ENCODE data around the gene TAF11. TPM values are rescaled to one million over a fixed set of nuclear protein-coding genes. Genes with fewer than 3 reads are reported as not detected.
"Not testable (repeated sequence)": the region's sequence is repeated elsewhere in the genome, so short reads cannot be mapped to it uniquely, and the experiment has no call there.

TAF11 gene
- total RNA-seq, 2 experiments from 2014 or later: 29.4 to 32.2 TPM

DNA sequence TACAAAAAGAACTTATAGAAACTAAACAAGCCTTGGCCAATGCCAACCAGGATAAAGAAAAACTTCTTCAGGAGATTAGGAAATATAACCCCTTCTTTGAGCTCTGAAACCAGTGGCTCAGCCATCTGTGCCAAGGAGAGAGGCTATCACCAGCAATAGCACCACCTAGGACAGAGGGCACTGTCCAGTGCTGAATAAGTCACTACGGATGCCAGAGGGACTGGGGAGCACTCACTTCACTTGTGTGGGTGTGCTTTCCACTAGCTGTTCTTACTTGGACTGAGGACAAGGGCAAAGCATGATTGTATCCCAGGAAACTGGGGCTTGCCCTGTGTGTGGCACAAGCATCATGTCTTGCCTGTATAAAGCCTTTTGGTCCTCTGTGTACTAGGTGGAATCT is 15.5 kb downstream of the TAF11 start:
- DNase-seq: no peak
- no peak for ATAC-seq
- H3K4me3 Mint-ChIP-seq: no peak overlapping the region
- H3K27ac Mint-ChIP-seq: no peak overlapping the region
- H3K27me3 Mint-ChIP-seq: no peaks in the 10 kb centered on the region
- H3K9me3 Mint-ChIP-seq (ENCODE audit: low read depth): no peaks in the 10 kb centered on the region
- H3K36me3 Mint-ChIP-seq: peaks cover 14% of the 10 kb centered on the region
- H3K4me1 Mint-ChIP-seq: no peaks in the 10 kb centered on the region
- CTCF ChIA-PET: no interaction called here

DNA sequence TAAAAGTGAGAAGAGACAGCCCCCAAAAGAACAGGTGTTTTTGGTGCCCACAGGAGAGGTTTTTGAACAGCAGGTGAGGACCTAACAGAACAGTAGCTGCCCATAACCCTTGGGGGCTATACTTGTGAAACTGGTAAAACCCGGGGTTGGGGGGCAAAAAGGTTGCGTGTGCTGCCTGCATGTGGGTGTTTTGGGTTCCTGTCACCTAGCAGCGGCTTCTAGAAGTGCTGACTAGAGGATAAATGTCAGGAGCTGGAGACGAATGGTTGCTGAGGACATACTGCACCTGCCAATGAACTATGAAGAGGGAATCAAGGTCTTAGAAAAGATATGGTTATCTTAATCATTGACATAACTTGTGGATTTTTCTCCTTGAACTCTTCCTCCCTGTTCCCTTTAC is 16.0 kb downstream of the TAF11 start:
- Mint-ChIP-seq H3K9me3 (ENCODE audit: low read depth) (no peaks in the 10 kb centered on the region), H3K27me3 (no peaks in the 10 kb centered on the region), H3K4me3 (no peak overlapping the region), H3K4me1 (no peaks in the 10 kb centered on the region), H3K27ac (no peak overlapping the region), H3K36me3 (peaks cover 14% of the 10 kb centered on the region)
- CTCF ChIA-PET: no interaction called here
- ATAC-seq (no peak), DNase-seq (no peak)

DNA sequence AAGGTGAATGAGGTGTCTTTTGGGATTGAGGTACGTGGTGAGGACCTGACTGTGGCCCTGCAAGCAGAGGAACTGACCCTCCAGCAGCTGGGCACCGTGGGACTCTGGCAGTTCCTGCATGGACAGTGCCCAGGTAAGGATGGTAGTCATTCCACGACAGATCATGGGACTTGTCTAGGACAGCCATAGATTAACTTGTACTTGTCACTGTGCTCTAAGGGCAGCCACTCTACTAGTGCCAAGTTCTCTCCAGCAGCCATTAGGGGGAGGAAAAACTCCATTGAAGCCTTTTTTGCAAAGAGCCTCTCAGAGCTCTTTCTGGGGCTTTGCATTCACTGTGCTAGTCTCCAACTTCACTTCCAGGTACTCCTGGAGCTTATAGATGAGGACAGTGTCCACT is 20.4 kb downstream of the TAF11 start:
- ATAC-seq (no peak), DNase-seq (no peak)
- H3K36me3 Mint-ChIP-seq: peaks cover 9% of the 10 kb centered on the region
- CTCF ChIA-PET: interaction anchor here (1.6 kb wide), 1 partner anchor 338 kb away, joined by 3 read pairs; no protein-coding TSS in a partner anchor
- no peak overlapping the region for H3K27ac Mint-ChIP-seq
- no peaks in the 10 kb centered on the region for H3K4me1 Mint-ChIP-seq
- no peak overlapping the region for H3K4me3 Mint-ChIP-seq
- H3K27me3 Mint-ChIP-seq: no peaks in the 10 kb centered on the region
- H3K9me3 Mint-ChIP-seq (ENCODE audit: low read depth): no peaks in the 10 kb centered on the region

DNA sequence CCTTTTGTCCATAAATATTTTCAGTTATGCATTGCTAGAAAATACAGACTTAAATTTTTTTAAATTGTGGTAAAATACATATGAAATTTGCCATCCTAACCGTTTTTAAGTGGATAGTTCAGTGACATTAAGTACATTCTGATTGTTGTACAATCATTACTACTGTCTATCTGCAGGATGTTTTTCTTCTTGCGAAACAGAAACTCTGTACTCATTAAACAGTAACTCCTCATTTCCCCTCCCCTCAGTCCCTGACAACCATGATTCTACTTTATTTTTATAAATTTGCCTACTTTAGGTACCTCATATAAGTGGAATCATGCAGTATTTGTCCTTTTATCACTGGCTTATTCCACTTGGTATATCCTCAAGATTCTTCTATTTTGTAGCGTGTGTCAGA is 21.3 kb downstream of the TAF11 start:
- Mint-ChIP-seq H3K27me3 (no peaks in the 10 kb centered on the region), H3K36me3 (peaks cover 9% of the 10 kb centered on the region), H3K4me1 (no peaks in the 10 kb centered on the region), H3K4me3 (no peak overlapping the region), H3K9me3 (ENCODE audit: low read depth) (no peaks in the 10 kb centered on the region), H3K27ac (no peak overlapping the region)
- ATAC-seq (no peak), DNase-seq (no peak)
- CTCF ChIA-PET: no interaction called here

DNA sequence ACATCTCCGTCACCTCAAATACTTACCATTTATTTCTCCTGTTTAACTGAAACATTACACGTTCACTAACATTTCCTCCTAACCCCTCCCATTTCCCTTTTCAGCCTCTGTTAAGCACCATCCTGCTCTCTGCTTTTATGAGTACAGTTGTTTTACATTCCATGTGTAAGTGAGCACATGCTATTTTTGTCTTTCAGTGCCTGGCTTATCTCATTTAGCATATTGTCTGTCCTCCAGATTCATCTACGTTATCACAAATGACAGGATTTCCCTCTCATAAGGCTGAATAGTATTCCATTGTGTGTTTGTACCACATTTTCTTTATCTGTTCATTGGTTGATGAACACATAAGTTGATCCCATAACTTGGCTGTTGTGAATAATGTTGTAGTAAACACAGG is 22.7 kb downstream of the TAF11 start:
- Mint-ChIP-seq H3K9me3 (ENCODE audit: low read depth) (no peaks in the 10 kb centered on the region), H3K4me1 (no peaks in the 10 kb centered on the region), H3K4me3 (no peak overlapping the region), H3K27me3 (no peaks in the 10 kb centered on the region), H3K27ac (no peak overlapping the region), H3K36me3 (peaks cover 9% of the 10 kb centered on the region)
- ATAC-seq (no peak), DNase-seq (no peak)
- CTCF ChIA-PET: no interaction called here

DNA sequence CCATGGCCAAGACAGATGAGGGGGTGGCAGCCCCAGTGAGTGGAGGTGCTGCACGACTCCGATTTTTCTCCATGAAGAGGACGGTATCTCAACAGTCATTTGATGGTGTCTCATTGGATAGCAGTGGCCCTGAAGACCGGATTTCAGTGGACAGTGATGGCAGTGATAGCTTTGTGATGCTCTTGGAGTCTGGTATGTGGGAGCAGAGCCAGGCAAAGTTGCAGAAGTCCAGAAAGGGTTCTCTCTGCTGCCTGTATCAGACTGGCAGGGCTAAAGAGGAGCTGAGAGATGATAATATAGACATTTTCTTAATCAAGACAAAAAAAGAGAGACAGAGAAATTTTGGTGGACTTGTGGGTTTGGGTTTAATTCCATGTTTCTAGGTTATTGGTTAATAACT is 23.8 kb downstream of the TAF11 start:
- Mint-ChIP-seq H3K4me1 (no peaks in the 10 kb centered on the region), H3K36me3 (peaks cover 12% of the 10 kb centered on the region), H3K27ac (no peak overlapping the region), H3K4me3 (no peak overlapping the region), H3K27me3 (no peaks in the 10 kb centered on the region), H3K9me3 (ENCODE audit: low read depth) (no peaks in the 10 kb centered on the region)
- ATAC-seq (no peak), DNase-seq (no peak)
- CTCF ChIA-PET: no interaction called here

DNA sequence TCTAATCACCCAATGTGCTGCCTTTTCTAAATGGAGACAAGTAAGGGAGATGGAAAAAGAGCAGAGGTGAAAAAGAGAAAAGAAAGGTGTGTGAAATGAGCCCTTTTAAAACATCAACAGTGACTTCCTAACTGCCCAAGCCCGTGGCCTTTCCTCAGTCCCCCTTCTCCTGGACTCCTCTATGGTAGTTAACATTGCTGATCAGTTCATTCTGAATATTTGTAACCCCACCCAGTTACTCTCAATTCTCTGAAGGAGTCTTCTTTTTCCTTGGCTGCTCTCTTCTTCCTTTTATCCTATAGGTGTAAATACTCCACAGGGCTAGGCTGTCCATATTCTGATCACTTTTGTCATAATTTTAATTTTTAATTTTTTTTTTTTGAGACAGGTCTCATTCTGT is 27.1 kb downstream of the TAF11 start:
- CTCF ChIA-PET: no interaction called here
- no peaks in the 10 kb centered on the region for H3K4me1 Mint-ChIP-seq
- peaks cover 16% of the 10 kb centered on the region for H3K36me3 Mint-ChIP-seq
- ATAC-seq (no peak), DNase-seq (no peak)
- H3K4me3 Mint-ChIP-seq: no peak overlapping the region
- H3K27ac Mint-ChIP-seq: no peak overlapping the region
- no peaks in the 10 kb centered on the region for H3K9me3 Mint-ChIP-seq (ENCODE audit: low read depth)
- no peaks in the 10 kb centered on the region for H3K27me3 Mint-ChIP-seq

DNA sequence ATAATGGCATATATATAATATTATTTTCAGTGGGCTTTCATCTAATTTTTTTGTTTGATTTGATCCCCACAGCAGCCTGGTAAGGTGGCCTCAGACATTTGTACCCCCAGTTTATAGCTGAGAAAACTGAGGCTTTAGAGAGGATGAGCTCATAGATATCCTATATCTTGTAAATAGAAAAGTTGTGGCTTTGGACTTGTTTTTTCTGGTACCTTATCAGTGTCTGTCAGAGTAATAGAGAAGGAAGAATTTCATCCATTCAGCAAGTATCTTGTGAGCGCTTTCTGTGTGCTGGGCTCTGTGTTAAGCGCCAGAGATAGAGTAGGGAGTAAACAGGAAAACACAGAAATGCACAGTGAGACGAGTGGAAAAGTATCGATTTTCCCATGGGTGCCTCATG is 27.9 kb downstream of the TAF11 start:
- CTCF ChIA-PET: interaction anchor here (0.6 kb wide), 1 partner anchor 345 kb away, joined by 4 read pairs; no protein-coding TSS in a partner anchor

DNA sequence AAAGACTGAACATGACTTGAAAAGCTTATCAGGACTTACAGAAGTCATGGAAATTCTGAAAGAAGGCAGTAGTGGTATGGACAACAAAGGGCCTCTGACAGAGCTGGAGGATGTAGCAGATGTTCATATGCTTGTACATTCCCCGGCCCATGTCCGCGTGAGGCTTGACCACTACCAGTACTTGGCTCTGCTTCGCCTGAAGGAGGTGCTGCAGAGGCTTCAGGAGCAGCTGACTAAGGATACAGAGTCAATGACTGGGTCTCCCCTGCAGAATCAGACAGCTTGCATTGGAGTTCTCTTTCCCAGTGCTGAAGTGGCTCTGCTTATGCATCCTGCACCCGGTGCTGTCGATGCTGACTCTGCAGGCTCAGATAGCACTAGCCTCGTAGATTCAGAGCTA is 29.2 kb downstream of the TAF11 start:
- Mint-ChIP-seq H3K9me3 (ENCODE audit: low read depth) (no peaks in the 10 kb centered on the region), H3K27me3 (no peaks in the 10 kb centered on the region), H3K36me3 (peaks cover 9% of the 10 kb centered on the region), H3K4me1 (no peaks in the 10 kb centered on the region), H3K4me3 (no peak overlapping the region), H3K27ac (no peak overlapping the region)
- DNase-seq (no peak), ATAC-seq (no peak)
- CTCF ChIA-PET: no interaction called here

More for the DNA sequence above, 27.9 kb downstream of the TAF11 start:
- H3K36me3 Mint-ChIP-seq: peaks cover 14% of the 10 kb centered on the region
- H3K27me3 Mint-ChIP-seq: no peaks in the 10 kb centered on the region
- ATAC-seq (no peak), DNase-seq (no peak)
- no peaks in the 10 kb centered on the region for H3K4me1 Mint-ChIP-seq
- H3K27ac Mint-ChIP-seq: no peak overlapping the region
- H3K4me3 Mint-ChIP-seq: no peak overlapping the region
- no peaks in the 10 kb centered on the region for H3K9me3 Mint-ChIP-seq (ENCODE audit: low read depth)

DNA sequence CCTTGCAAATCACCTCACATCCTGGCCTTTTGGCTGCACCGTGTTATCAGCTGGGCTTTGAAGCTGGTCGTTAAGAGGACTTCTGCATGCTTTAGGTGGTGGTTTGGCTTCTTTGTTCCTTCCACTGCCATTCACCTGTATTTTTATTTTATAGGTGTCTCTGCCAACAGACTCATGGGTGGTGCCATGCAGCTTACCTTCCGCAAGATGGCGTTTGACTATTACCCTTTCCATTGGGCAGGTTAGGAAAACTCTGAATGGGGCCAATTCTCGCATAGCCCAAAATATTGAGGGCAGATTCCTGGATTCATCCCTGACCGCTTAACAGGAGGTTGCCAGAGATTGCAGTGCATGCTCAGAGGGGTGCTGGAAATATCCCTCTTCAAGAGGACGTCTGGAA is 32.4 kb downstream of the TAF11 start:
- peaks cover 9% of the 10 kb centered on the region for H3K36me3 Mint-ChIP-seq
- ATAC-seq (no peak), DNase-seq (no peak)
- H3K4me3 Mint-ChIP-seq: no peak overlapping the region
- CTCF ChIA-PET: no interaction called here
- no peaks in the 10 kb centered on the region for H3K9me3 Mint-ChIP-seq (ENCODE audit: low read depth)
- H3K4me1 Mint-ChIP-seq: no peaks in the 10 kb centered on the region
- H3K27ac Mint-ChIP-seq: no peak overlapping the region
- no peaks in the 10 kb centered on the region for H3K27me3 Mint-ChIP-seq

DNA sequence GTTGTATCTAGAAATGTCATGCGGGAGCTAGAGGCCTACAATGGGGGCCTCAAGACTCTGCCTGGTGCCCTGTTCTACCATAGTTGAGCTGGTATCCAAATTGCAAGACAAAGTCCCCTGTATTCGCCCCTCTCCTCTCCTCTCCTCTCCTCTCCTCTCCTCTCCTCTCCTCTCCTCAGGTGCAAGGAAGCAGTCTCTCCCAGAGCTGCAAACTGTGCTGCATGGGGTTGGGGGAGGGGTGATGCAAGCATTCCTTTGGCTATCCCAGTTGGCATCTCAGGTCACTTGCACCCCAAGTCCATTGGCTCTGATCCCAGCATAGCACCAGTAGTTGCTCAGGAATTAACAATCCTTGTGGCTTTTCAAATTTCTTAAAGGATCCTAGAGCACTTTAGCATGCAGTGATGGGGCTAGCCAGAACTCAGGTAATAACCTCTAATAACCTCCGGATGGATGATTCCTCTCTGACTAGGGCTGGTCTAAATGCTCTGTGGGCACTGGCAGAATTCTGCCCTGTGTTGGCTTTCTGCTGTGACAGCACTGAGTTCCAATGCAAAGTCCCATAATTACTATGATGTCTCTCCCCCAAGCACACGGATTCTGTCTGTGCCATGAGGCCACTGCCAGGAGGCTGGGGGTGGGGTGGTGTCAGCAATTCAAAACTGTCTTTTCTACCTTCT is 35.3 kb downstream of the TAF11 start:
- no peak for DNase-seq
- Mint-ChIP-seq H3K4me1 (no peaks in the 10 kb centered on the region), H3K9me3 (ENCODE audit: low read depth) (no peaks in the 10 kb centered on the region), H3K27me3 (no peaks in the 10 kb centered on the region), H3K4me3 (no peak overlapping the region), H3K36me3 (peaks cover 5% of the 10 kb centered on the region), H3K27ac (no peak overlapping the region)
- CTCF ChIA-PET: interaction anchor here (0.6 kb wide), 1 partner anchor 141 kb away, joined by 4 read pairs; no protein-coding TSS in a partner anchor
- ATAC-seq: no peak

DNA sequence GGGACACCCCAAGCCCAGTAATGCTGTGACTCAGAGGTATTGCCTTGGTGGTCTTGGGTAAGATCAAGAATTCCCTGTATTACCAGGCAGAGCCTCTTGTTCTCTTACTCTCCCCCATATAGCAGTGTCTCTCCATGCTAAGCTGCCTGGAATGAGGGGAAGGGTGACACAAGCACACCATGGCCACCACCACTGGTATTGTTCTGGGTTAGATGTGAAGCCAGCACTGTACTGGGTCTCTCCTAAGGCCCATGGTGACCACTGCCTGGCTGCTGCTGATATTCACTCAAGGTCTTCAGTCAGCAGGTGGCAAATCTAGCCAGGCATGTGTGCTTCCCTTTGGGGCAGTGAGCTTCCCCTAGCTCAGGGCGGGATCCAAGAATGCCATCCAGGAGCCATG is 36.5 kb downstream of the TAF11 start:
- DNase-seq (no peak), ATAC-seq (no peak)
- CTCF ChIA-PET: interaction anchor here (1.0 to 1.4 kb wide), 2 partner anchors 17 to 36 kb away, joined by 3 read pairs; partner anchors contain the start of gene TAF11
- H3K36me3 Mint-ChIP-seq: peaks cover 8% of the 10 kb centered on the region
- H3K9me3 Mint-ChIP-seq (ENCODE audit: low read depth): no peaks in the 10 kb centered on the region
- H3K27ac Mint-ChIP-seq: no peak overlapping the region
- no peak overlapping the region for H3K4me3 Mint-ChIP-seq
- no peaks in the 10 kb centered on the region for H3K27me3 Mint-ChIP-seq
- H3K4me1 Mint-ChIP-seq: no peaks in the 10 kb centered on the region

DNA sequence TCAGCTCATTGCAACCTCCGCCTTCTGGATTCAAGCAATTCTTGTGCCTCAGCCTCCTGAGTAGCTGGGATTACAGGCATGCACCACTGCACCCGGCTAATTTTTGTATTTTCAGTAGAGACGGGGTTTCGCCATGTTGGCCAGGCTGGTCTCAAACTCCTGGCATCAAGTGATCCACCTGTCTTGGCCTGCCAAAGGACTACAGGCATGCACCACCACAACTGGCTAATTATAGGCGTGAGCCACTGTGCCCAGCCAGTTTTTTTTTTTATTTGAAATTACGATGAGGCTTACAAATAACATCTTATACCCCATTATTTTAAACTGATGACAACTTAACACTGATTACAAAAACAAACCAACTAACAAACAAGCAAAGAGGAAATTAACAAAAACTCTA is 38.8 kb downstream of the TAF11 start:
- not testable (repeated sequence) for H3K27me3 Mint-ChIP-seq; DNase-seq; H3K4me3 Mint-ChIP-seq; H3K4me1 Mint-ChIP-seq; H3K27ac Mint-ChIP-seq; H3K9me3 Mint-ChIP-seq (ENCODE audit: low read depth); H3K36me3 Mint-ChIP-seq; ATAC-seq
- CTCF ChIA-PET: interaction anchor here (0.7 kb wide), 1 partner anchor 678 kb away, joined by 3 read pairs; no protein-coding TSS in a partner anchor

DNA sequence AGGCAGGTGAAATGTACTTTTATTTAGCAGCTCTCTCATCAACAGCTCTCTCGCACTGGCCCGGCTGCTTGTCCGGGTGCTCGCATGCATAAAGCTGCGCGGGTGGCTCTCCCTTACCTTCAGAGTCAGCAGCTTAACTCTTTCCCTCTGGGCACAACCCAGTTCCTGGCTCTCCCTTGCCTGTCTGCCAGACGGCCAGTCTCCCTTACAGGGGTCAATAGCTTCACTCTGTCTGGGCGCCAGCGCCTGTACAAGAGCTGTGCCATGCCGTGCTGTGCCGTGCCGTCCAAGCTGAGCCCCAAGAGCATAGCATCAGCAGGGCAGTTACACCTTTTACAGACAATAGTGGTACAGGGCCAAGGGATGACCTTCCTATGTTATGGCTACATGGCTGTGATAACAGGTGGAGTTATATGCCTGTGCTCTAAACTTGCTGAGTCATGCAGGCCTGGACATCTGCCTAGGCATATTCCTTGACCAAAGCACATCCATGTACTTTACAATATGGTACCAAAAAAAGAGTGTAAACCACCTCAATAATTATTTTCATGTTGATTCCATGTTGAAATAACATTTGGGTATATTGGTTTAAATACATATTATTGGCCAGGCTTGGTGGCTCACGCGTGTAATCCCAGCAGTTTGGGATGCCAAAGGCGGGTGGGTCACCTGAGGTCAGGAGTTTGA is 48.0 kb downstream of the TAF11 start:
- H3K9me3 Mint-ChIP-seq (ENCODE audit: low read depth): no peaks in the 10 kb centered on the region
- H3K4me3 Mint-ChIP-seq: no peak overlapping the region
- ATAC-seq: no peak
- no peaks in the 10 kb centered on the region for H3K27me3 Mint-ChIP-seq
- peaks cover 17% of the 10 kb centered on the region for H3K36me3 Mint-ChIP-seq
- no peak for DNase-seq
- H3K4me1 Mint-ChIP-seq: peaks cover 17% of the 10 kb centered on the region
- H3K27ac Mint-ChIP-seq: no peak overlapping the region
- CTCF ChIA-PET: interaction anchor here (0.6 kb wide), 1 partner anchor 272 kb away, joined by 4 read pairs; no protein-coding TSS in a partner anchor
